VCaP (cell line): Measurements from ENCODE around the gene PDYN.

ENCODE experiments used
- H3K27ac ChIP-seq: fragments of 450-650 bp; 2 replicates; pipeline ENCODE4 v1.5.1; 2017
- TF ChIP-seq, protein P1 (sequence below): fragments of 450-650 bp; conservative IDR thresholded peaks from 2 replicates; pipeline ENCODE4 v1.5.1; 2017; ENCODE audit warnings: mild to moderate bottlenecking, moderate library complexity

Gene PDYN

DNA sequence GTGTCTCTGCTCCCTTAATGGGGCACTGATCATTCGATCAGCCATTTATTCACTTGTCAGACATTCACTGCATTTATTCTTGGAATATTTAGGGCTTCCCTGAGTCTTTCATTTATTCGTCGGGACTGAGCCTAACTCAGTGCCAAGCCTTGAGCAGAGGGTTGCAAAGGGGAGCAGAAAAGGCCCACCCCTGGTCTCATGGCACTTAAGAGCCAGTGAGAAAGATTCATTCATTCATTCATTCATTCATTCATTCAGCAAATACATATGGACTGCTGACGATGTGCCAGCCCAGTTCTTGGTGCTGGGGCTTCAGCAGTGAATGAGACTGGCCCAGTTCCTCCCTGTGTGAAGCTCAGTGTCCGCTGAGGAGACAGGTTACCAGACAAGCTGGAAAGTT is 62.0 kb downstream of the PDYN start:
- H3K27ac ChIP-seq, result no peak overlapping the region
- TF ChIP-seq, protein P1, sequence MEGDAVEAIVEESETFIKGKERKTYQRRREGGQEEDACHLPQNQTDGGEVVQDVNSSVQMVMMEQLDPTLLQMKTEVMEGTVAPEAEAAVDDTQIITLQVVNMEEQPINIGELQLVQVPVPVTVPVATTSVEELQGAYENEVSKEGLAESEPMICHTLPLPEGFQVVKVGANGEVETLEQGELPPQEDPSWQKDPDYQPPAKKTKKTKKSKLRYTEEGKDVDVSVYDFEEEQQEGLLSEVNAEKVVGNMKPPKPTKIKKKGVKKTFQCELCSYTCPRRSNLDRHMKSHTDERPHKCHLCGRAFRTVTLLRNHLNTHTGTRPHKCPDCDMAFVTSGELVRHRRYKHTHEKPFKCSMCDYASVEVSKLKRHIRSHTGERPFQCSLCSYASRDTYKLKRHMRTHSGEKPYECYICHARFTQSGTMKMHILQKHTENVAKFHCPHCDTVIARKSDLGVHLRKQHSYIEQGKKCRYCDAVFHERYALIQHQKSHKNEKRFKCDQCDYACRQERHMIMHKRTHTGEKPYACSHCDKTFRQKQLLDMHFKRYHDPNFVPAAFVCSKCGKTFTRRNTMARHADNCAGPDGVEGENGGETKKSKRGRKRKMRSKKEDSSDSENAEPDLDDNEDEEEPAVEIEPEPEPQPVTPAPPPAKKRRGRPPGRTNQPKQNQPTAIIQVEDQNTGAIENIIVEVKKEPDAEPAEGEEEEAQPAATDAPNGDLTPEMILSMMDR, result no peak

DNA sequence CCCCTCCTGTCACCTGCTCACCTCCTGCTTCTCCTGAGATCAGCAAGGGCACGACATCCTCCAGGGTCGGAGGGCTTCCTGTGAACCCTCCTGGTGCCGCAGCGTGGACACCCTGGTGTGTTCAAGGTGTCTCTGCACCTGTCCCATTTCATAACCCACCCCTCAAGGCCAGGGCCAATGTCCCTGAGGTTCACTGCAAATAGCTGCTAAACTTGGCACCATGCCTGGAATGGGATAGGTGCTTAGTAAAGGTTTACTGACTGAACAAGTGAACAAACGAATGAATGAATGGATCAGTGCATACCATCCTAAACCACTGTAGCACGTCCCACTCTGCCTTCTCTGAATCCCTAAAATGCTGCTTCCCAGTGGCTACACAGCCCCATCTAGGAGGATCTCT is 63.7 kb downstream of the PDYN start:
- TF ChIP-seq, protein P1, result no peak
- H3K27ac ChIP-seq, result no peak overlapping the region

DNA sequence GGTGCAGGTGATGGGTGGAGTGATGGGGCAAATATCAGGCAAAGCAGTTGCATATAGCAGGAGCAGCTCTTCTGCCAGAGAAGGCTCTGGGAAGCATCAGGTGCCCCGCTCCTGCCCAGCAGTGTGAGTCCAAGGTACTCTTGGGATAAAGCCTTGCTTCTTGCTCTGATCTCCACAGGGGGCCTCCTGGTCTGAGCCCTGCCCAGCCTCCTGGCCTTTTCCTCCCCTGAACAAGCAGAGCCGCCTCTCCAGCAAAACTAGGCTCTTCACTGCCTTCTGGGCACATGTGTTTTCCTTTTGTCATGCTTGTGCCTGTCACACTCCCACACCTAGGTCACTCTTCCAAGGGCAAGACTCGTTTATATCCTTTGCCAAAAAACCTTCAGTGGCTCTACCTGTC is 64.4 kb downstream of the PDYN start:
- TF ChIP-seq, protein P1, result no peak
- no peak overlapping the region for H3K27ac ChIP-seq

DNA sequence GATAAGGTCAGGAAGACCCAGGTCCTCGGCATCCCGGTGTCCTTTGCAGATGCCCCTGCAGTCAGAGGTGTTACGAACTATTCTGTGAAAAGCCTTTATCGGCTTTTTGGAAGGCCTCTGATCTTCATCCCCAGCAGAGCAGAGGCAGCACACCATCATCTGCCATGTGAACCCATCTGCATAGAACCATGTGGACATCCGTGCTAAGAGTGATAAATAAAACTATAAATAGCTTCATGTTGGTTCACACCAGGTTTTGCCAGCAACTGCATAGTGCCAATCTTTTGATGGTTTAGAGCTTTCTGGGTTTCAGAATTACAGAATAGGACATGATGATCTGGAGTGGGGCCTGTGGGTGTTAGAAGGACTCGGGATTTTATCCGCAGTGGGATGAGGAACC is 65.1 kb downstream of the PDYN start:
- TF ChIP-seq, protein P1, result no peak
- no peak overlapping the region for H3K27ac ChIP-seq
